ENCODE data around the gene EIF3D.

EIF3D gene

GRCh38 chr22:36528795-36529751 is at the start of gene EIF3D:
TSS of gene EIF3D (minus strand) at chr22:36529166. CDS start at chr22:36526121, 3,045 bp downstream.
- peak; percentile 61 for TF ChIP-seq POLR2A (IDR thresholded peaks at IDR 0.05; ENCODE audit: low read depth, low read length)
- DNase-seq (ENCODE audit: insufficient read length, low spot score) (peak; percentile 60), FAIRE-seq (peak; percentile 91)

- TF ChIP-seq POLR2A (IDR thresholded peaks at IDR 0.05; ENCODE audit: low read depth, low read length): no peak
Observed at GRCh38 chr22:36578619-36579018, 49.7 kb upstream of the EIF3D start.

GRCh38 chr22:36577019-36577418 is 48.1 kb upstream of the EIF3D start:
- peak; percentile 63 for DNase-seq (ENCODE audit: insufficient read length, low spot score)
- FAIRE-seq: no peak
- TF ChIP-seq POLR2A (IDR thresholded peaks at IDR 0.05; ENCODE audit: low read depth, low read length): no peak

More at GRCh38 chr22:36578619-36579018, 49.7 kb upstream of the EIF3D start:
- FAIRE-seq: no peak
- DNase-seq (ENCODE audit: insufficient read length, low spot score): no peak

- no peak for DNase-seq (ENCODE audit: insufficient read length, low spot score)
- TF ChIP-seq POLR2A (IDR thresholded peaks at IDR 0.05; ENCODE audit: low read depth, low read length): no peak
- FAIRE-seq: no peak
Observed at GRCh38 chr22:36574728-36575127, 45.8 kb upstream of the EIF3D start.

- FAIRE-seq (no peak), DNase-seq (ENCODE audit: insufficient read length, low spot score) (no peak)
Observed at GRCh38 chr22:36573815-36574363, 44.9 kb upstream of the EIF3D start.

GRCh38 chr22:36571991-36572390 is 43.0 kb upstream of the EIF3D start:
- TF ChIP-seq POLR2A (IDR thresholded peaks at IDR 0.05; ENCODE audit: low read depth, low read length): no peak
- no peak for DNase-seq (ENCODE audit: insufficient read length, low spot score)
- FAIRE-seq: no peak

More at GRCh38 chr22:36573815-36574363, 44.9 kb upstream of the EIF3D start:
- TF ChIP-seq POLR2A (IDR thresholded peaks at IDR 0.05; ENCODE audit: low read depth, low read length): no peak

GRCh38 chr22:36569999-36570398 is 41.0 kb upstream of the EIF3D start:
- TF ChIP-seq POLR2A (IDR thresholded peaks at IDR 0.05; ENCODE audit: low read depth, low read length): no peak
- FAIRE-seq: no peak
- peak; percentile 14 for DNase-seq (ENCODE audit: insufficient read length, low spot score)

- no peak for FAIRE-seq
- no peak for TF ChIP-seq POLR2A (IDR thresholded peaks at IDR 0.05; ENCODE audit: low read depth, low read length)
Observed at GRCh38 chr22:36568846-36569245, 39.9 kb upstream of the EIF3D start.

GRCh38 chr22:36566720-36567119 is 37.8 kb upstream of the EIF3D start:
- TF ChIP-seq POLR2A (IDR thresholded peaks at IDR 0.05; ENCODE audit: low read depth, low read length): no peak
- DNase-seq (ENCODE audit: insufficient read length, low spot score) (no peak), FAIRE-seq (no peak)

More at GRCh38 chr22:36568846-36569245, 39.9 kb upstream of the EIF3D start:
- DNase-seq (ENCODE audit: insufficient read length, low spot score): no peak

- peak; percentile 44 for DNase-seq (ENCODE audit: insufficient read length, low spot score)
- no peak for TF ChIP-seq POLR2A (IDR thresholded peaks at IDR 0.05; ENCODE audit: low read depth, low read length)
- no peak for FAIRE-seq
Observed at GRCh38 chr22:36565686-36566085, 36.7 kb upstream of the EIF3D start.

- DNase-seq (ENCODE audit: insufficient read length, low spot score): no peak
- FAIRE-seq: no peak
- no peak for TF ChIP-seq POLR2A (IDR thresholded peaks at IDR 0.05; ENCODE audit: low read depth, low read length)
Observed at GRCh38 chr22:36565159-36565507, 36.2 kb upstream of the EIF3D start.

GRCh38 chr22:36564422-36565158 is 35.6 kb upstream of the EIF3D start:
- no peak for FAIRE-seq
- TF ChIP-seq POLR2A (IDR thresholded peaks at IDR 0.05; ENCODE audit: low read depth, low read length): no peak
- DNase-seq (ENCODE audit: insufficient read length, low spot score): no peak

GRCh38 chr22:36563898-36564297 is 34.9 kb upstream of the EIF3D start:
- TF ChIP-seq POLR2A (IDR thresholded peaks at IDR 0.05; ENCODE audit: low read depth, low read length): no peak
- DNase-seq (ENCODE audit: insufficient read length, low spot score) (no peak), FAIRE-seq (no peak)

GRCh38 chr22:36563444-36563843 is 34.5 kb upstream of the EIF3D start:
- DNase-seq (ENCODE audit: insufficient read length, low spot score) (no peak), FAIRE-seq (no peak)
- TF ChIP-seq POLR2A (IDR thresholded peaks at IDR 0.05; ENCODE audit: low read depth, low read length): no peak

Data from H54 (cell line).